GM18519 (cell line): ENCODE results near the gene CCHCR1.
"Not testable (repeated sequence)": the region's sequence is repeated elsewhere in the genome, so short reads cannot be mapped to it uniquely, and the experiment has no call there.

Experiments used
- ATAC-seq: cut with Tn5 transposase; IDR thresholded peaks from one replicate; pipeline ENCODE4 v1.9.1; 2021; ENCODE audit warnings: mild to moderate bottlenecking, moderate library complexity; ENCODE audit not compliant: unreplicated experiment, low FRiP score

Gene CCHCR1

DNA sequence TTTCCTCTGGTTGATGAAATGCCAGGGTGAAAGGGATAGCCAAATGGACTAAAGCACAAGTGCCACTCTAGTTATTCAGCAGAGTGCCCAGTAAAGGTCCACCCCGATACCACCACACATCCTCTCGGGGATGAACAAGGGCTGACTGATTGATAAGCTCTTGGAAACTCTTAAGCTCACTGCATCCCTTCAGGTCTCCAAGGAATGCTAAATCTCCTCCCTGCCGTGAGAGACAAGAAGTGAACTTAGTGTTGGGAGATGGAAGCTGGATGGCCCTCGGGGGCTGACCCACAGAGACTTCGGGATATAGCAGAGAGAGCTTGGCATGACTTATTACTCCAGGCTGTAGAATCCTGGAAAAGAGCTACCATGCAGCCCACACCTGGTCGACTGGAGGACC, 26.3 kb upstream of the CCHCR1 start:
- not testable (repeated sequence) for ATAC-seq

GRCh38 chr6:31183287-31183686, 25.7 kb upstream of the CCHCR1 start:
- not testable (repeated sequence) for ATAC-seq

GRCh38 chr6:31180500-31180899, 22.9 kb upstream of the CCHCR1 start:
- no peak for ATAC-seq

DNA sequence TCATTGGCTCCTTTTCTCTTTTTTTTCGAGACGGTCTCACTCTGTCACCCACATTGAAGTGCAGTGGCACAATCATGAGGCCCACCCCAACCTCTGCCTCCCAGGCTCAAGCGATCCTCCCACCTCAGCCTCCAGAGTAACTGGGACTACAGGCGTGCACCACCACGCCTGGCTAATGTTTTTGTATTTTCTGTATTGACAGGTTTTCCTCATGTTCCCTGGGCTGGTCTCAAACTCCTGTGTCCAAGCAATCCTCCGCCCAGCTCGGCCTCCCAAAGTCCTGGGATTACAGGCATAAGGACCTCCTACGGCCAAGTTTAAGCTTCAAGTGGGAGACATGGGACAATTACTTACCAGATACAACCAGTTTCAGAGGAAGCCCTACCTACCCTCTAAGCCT, 22.3 kb upstream of the CCHCR1 start:
- no peak for ATAC-seq

DNA sequence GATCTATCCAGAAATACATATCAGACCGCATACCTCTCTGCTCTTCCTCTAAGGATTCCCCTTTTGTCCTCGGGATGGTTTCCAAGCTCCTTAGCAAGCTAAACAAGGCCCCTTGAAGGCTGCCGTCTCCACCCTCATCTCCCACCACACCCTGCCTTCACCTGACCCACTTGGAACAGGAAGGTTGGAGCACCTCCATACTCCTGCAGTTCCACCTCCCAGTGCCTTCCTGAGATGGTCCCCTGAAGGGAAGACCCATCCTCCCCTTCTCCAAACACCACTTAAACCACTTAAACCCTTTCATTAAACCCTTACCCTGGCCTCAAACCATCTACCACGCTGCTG, 21.4 kb upstream of the CCHCR1 start:
- ATAC-seq = no peak

DNA sequence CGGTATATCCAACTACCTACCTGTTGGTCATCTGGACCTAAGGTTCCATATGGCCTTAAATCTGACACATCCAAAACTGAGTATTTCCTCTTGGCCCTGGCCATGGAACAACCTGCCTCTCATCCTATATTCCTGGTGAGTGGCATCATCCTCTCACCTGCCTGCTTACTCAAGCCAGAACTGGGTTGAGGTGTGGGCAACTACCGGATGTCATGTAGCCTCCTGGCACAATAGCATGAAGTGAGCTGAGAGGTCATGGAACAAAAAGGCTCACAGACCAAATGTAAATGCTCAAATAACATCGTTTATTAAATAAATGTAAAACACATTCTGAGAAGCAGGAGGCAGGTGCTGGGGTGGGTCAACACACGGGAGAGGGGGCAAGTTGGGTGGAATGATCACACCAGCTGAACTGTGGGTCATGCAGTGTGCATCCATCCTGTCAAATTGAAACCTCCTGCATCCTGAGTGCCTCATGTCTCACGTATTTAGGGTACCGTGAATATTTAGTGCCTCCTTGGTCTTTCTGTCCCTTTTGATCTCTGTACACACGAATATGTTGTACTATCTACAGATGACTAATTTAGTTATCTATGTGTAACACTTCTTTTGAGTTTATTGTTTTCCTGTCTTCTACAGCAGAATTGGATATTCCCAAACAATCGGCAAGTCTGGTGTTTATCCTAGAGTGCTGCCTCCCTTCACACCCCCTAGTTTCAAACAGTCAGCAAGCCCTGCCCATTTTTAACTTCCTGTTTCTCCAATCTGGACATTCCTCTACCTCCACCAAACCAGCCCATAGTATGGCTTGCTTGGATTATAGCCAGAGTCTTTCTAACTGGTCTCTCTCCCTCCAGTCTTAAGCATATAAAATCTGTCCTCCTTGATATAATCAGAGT, 20.8 kb upstream of the CCHCR1 start:
- ATAC-seq = no peak

- no peak for ATAC-seq
These were observed 18.4 kb upstream of the CCHCR1 start for GRCh38 chr6:31175971-31176370.

DNA sequence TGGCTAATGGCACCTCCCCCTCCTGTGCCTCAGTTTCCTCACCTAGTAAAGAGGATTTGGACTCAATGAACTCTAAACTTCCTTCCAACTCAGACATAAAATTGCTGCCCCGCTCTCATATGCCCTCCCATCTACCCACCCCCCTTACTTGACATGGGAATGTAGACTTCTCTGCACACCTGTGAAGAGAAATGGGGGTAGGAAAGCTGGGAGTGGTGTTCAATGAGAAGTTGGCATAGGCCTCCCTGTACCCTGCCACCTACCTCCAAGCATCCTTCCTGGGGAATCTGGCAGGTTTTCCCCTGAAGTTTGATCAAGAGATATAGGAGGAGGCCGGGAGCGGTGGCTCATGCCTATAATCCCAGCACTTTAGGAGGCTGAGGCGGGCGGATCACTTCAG, 16.8 kb upstream of the CCHCR1 start:
- ATAC-seq = no peak

DNA sequence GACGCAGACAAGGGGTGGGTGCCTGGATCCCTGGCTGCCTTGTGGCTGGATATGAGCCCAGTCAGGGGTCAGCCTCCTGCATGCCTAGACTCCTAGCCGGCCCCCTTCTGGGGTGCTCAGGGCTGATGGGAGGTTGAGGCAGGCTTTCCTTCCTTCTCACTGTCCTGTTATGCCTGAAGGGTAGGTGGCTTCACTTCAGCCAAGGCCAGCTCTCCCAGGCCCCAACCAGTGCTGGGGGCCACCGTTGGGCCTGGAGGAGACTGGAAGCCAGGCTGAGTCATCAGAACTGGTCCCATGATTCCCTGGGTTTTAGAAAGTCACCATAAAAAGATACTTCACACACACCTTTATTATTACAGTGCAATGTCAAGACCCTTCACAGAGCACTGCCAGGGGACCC, 15.8 kb upstream of the CCHCR1 start:
- ATAC-seq = no peak

GRCh38 chr6:31172973-31173384, 15.4 kb upstream of the CCHCR1 start:
- ATAC-seq = no peak

GRCh38 chr6:31171931-31172905, 14.6 kb upstream of the CCHCR1 start:
- ATAC-seq = no peak

DNA sequence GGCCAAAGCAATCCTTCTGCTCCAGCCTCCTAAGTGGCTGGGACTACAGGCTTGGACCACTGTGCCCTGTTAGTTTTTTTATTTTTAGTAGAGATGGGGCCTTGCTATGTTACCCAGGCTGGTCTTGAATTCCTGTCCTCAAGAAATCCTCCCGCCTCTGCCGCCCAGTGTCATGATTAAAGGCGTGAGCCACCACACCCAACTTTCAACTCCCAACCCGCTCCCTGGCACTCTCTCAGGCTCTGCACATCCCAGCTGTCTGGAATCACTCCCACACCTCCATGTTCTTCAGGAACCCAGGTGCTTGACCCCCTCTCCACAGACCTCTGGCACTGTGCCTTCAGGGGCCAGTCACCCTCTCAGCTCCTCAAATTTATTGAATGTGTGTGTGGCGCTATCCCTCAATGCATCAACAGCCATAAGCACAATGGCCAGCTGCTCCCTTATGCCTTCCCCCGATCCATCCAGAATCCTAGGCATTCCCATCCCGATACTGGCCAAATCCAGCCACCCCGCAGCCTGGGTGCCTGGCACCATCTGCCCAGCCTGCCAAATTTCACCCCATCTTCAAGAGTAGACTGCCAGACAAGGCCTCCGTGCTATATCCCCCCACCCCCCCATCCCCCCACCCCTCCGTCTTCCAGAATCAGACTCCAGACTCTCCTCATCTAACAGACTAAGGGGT, 13.5 kb upstream of the CCHCR1 start:
- ATAC-seq = no peak

- ATAC-seq = no peak
These were observed 12.9 kb upstream of the CCHCR1 start, which contains the start of gene POU5F1 for GRCh38 chr6:31170600-31170881. POU5F1 (minus strand) TSS chr6:31170682; CDS start chr6:31170620, 62 bp downstream.

DNA sequence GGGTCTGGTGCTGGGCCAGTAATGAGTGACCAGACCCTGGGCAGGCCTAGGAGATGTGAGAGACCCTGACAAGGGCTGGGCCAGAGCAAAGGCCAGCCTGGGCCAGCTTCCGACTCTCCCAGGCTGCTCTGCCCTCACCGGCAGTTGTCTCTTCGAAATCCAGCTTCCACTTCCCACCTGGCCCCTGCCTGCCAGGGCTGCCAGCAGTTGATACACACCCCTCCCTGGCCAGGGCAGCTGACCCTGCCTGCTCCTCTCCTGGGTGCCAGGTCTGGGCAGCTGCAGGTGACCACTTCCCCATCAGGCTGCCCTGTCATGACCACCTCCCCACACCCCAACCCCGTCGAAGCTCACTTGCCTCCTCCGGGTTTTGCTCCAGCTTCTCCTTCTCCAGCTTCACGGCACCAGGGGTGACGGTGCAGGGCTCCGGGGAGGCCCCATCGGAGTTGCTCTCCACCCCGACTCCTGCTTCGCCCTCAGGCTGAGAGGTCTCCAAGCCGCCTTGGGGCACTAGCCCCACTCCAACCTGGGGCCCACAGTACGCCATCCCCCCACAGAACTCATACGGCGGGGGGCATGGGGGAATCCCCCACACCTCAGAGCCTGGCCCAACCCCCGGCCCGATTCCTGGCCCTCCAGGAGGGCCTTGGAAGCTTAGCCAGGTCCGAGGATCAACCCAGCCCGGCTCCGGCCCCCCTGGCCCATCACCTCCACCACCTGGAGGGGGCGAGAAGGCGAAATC, 12.4 kb upstream of the CCHCR1 start:
- ATAC-seq = not testable (repeated sequence)

DNA sequence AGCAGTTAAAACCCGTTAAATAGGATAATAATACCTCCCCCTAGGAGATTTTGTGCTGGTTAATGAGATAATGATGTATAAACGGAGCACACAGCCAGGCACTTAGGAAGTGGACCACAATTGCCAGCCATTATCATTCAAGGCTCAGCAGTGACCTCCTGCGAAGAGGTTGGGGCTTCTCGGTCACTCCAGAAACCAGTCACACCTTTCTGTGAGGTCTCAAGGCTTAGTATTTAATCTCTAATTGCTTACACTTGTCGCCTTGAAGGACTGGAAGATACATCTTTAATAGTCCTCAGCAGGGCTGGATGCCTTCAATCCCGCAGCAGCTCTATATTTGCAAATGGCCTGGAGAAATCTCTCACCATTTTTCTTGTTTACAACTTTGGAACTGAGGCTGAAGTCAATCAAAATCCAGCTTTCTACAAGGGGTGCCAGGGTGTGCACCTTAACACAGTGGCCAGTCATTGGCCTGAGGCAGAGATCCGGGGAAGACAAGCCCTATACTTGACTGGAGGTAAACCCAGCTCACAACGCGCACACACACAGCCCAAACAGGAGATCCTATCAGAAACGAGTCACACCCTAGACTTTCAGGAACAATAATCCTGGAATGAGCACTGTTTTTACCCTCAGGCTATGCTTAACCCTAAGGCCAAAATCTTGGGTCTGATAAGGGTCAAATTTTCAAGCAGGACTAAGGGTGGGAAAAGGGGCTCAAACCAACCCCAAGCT, 11.7 kb upstream of the CCHCR1 start:
- no peak for ATAC-seq

- ATAC-seq = no peak
These were observed 11.0 kb upstream of the CCHCR1 start for GRCh38 chr6:31168606-31169005.

- ATAC-seq = no peak
These were observed 8.4 kb upstream of the CCHCR1 start for GRCh38 chr6:31165986-31166385.

- ATAC-seq = not testable (repeated sequence)
These were observed 7.6 kb upstream of the CCHCR1 start for GRCh38 chr6:31165064-31165832.
